Hepatocyte (in vitro differentiated cells): ENCODE data around the gene THAP7. TPM values are rescaled to one million over a fixed set of nuclear protein-coding genes. Genes with fewer than 3 reads are reported as not detected.
A peak's percentile ranks its signal among the peaks of the same experiment; 100 is the strongest.

Experiments
- DNase-seq: peaks from one replicate; pipeline ENCODE4 v3.0.0-alpha.2; 2016; ENCODE audit warnings: low spot score
- H2AFZ ChIP-seq: fragments of 200-600 bp; sonication (generic); 2 replicates; pipeline ENCODE4 v1.6.0; 2016; ENCODE audit warnings: antibody characterized with exemption, mild to moderate bottlenecking
- H3K27ac ChIP-seq: fragments of 200-600 bp; sonication (generic); 2 replicates; pipeline ENCODE4 v1.5.1; 2016; ENCODE audit warnings: mild to moderate bottlenecking
- H3K27me3 ChIP-seq: fragments of 200-600 bp; sonication (generic); 2 replicates; pipeline ENCODE4 v1.6.1; 2016
- H3K36me3 ChIP-seq: fragments of 200-600 bp; sonication (generic); replicated peaks from 2 replicates; pipeline ENCODE4 v1.5.1; 2016; ENCODE audit warnings: low read depth; ENCODE audit not compliant: insufficient read depth
- H3K4me1 ChIP-seq: fragments of 200-600 bp; sonication (generic); 2 replicates; pipeline ENCODE4 v1.5.1; 2016; ENCODE audit warnings: mild to moderate bottlenecking, moderate library complexity; ENCODE audit not compliant: insufficient read depth
- H3K4me2 ChIP-seq: fragments of 200-600 bp; sonication (generic); 2 replicates; pipeline ENCODE4 v1.6.0; 2016
- H3K4me3 ChIP-seq: fragments of 200-600 bp; sonication (generic); 2 replicates; pipeline ENCODE4 v1.5.1; 2016; ENCODE audit warnings: mild to moderate bottlenecking
- H3K79me2 ChIP-seq: fragments of 200-600 bp; sonication (generic); 2 replicates; pipeline ENCODE4 v1.6.0; 2017; ENCODE audit warnings: mild to moderate bottlenecking
- H3K9me2 ChIP-seq: fragments of 200-600 bp; sonication (generic); replicated peaks from 2 replicates; pipeline ENCODE4 v1.6.0; 2017; ENCODE audit warnings: mild to moderate bottlenecking; ENCODE audit not compliant: insufficient read depth
- H3K9me3 ChIP-seq: fragments of 200-600 bp; sonication (generic); 2 replicates; pipeline ENCODE4 v1.5.1; 2016; ENCODE audit warnings: low read depth, mild to moderate bottlenecking
- H4K20me1 ChIP-seq: fragments of 200-600 bp; sonication (generic); 2 replicates; pipeline ENCODE4 v1.6.0; 2016; ENCODE audit warnings: mild to moderate bottlenecking; ENCODE audit not compliant: insufficient read depth, poor library complexity, severe bottlenecking
- CTCF ChIP-seq: fragments of 200-600 bp; sonication (generic); IDR thresholded peaks from 2 replicates; pipeline ENCODE4 v1.5.1; 2016; ENCODE audit warnings: antibody characterized with exemption, mild to moderate bottlenecking; ENCODE audit not compliant: poor library complexity
- EZH2 ChIP-seq: fragments of 200-600 bp; sonication (generic); IDR thresholded peaks from 2 replicates; pipeline ENCODE4 v1.6.1; 2016; ENCODE audit warnings: antibody characterized with exemption, mild to moderate bottlenecking, borderline replicate concordance
- EZH2phosphoT487 ChIP-seq: fragments of 200-600 bp; sonication (generic); IDR thresholded peaks from one replicate; pipeline ENCODE4 v1.6.1; 2018; ENCODE audit warnings: antibody characterized with exemption, mild to moderate bottlenecking, low read depth, moderate library complexity; ENCODE audit not compliant: unreplicated experiment, severe bottlenecking
- WGBS: methylation state at CpG from one replicate; pipeline ENCODE4 v1.1.6; 2016; ENCODE audit warnings: low lambda C conversion rate; ENCODE audit errors: missing lambda C conversion rate; 5-methylcytosine and 5-hydroxymethylcytosine counted together
- polyA plus RNA-seq: library from polyadenylated mRNA; unstranded; fragments of >200 nt; fragmentation: Nextera tagmentation; extraction: Ambion mirVana; gene quantifications from 2 replicates; pipeline ENCODE4 v1.2.1, GENCODE V29; 2016
- total RNA-seq: library from RNA; depleted of rRNA; stranded (reverse); fragments of >200 nt; gene quantifications from 2 replicates; pipeline ENCODE4 v1.2.3, GENCODE V29; 2014

The THAP7 gene
- total and polyA plus RNA-seq, 2 experiments from 2014 or later: 26.2 to 41.2 TPM

DNA sequence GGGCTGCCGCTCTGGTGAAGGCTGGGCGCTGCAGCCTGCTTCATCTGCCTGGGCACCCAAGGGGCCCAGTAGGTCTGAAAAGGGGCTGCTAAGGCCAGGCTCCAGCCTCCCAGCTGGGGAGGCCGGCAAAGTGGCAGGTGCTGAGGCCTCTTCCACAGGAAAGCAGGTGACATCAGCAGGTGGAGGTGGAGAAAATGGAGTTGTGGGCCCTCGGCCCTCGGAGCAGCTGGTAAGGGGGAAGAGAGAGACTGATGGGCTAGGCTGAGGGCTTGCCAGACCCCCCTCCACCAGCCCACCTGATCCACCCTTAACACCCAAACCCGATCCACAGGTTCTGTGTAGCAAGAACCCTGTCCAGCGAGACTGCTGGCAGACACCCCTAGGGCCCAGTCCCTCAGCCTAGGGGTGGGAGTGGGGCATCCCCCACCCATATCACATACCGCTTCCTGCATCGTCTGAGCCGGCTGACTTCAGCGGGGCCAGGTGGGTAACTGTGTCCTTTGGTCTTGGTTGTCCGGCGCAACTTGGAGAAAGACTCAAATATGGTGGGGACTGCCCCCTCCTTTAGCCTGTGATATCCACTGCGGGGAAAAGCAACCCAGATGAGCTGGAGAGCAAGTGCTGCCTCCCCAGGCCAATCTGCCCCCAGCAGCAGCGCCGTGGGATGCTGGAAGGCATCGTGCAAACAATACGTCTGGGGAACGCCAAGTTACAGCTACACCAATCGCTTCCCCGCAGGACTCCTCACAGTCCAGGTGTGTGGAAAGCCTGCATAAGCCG is 1.5 kb downstream of the THAP7 start:
- Histone ChIP-seq H3K9me2 (no peaks in the 10 kb centered on the region), H3K27me3 (no peaks in the 10 kb centered on the region), H3K79me2 (peaks cover 33% of the 10 kb centered on the region), H3K4me1 (peaks cover 21% of the 10 kb centered on the region), H3K36me3 (no peaks in the 10 kb centered on the region), H4K20me1 (no peaks in the 10 kb centered on the region), H3K9me3 (no peaks in the 10 kb centered on the region), H3K27ac (no peak overlapping the region), H2AFZ (no peak overlapping the region), H3K4me3 (peak overlapping the region; percentile 59), H3K4me2 (peak overlapping the region; percentile 98)
- TF ChIP-seq EZH2 (no peak), CTCF (no peak), EZH2phosphoT487 (no peak)
- WGBS: 75% methylated on average over 22 of the region's 22 CpGs
- no peak for DNase-seq

- Histone ChIP-seq H2AFZ (no peak overlapping the region), H3K4me2 (peak overlapping the region; percentile 98), H3K4me3 (no peak overlapping the region), H3K4me1 (peaks cover 21% of the 10 kb centered on the region), H3K36me3 (no peaks in the 10 kb centered on the region), H4K20me1 (no peaks in the 10 kb centered on the region), H3K27me3 (no peaks in the 10 kb centered on the region), H3K79me2 (peaks cover 33% of the 10 kb centered on the region), H3K9me3 (no peaks in the 10 kb centered on the region), H3K27ac (no peak overlapping the region), H3K9me2 (no peaks in the 10 kb centered on the region)
- 96% methylated on average over 27 of the region's 27 CpGs for WGBS
- no peak for TF ChIP-seq EZH2phosphoT487
- no peak for TF ChIP-seq EZH2
- no peak for TF ChIP-seq CTCF
- no peak for DNase-seq
Observed at GRCh38 chr22:20999350-21000206, 2.3 kb downstream of the THAP7 start.

- Histone ChIP-seq H3K36me3 (no peaks in the 10 kb centered on the region), H3K9me3 (no peaks in the 10 kb centered on the region), H4K20me1 (no peaks in the 10 kb centered on the region), H3K4me1 (peaks cover 21% of the 10 kb centered on the region), H2AFZ (no peak overlapping the region), H3K4me3 (no peak overlapping the region), H3K9me2 (no peaks in the 10 kb centered on the region), H3K79me2 (peaks cover 30% of the 10 kb centered on the region), H3K27me3 (no peaks in the 10 kb centered on the region), H3K4me2 (no peak overlapping the region), H3K27ac (no peak overlapping the region)
- DNase-seq: no peak
- TF ChIP-seq EZH2phosphoT487 (no peak), CTCF (no peak), EZH2 (no peak)
- 82% methylated on average over 7 of the region's 7 CpGs for WGBS
Observed at GRCh38 chr22:20998411-20999336, 3.2 kb downstream of the THAP7 start.
